ENCODE measurements around the gene KCNIP1.

DNA sequence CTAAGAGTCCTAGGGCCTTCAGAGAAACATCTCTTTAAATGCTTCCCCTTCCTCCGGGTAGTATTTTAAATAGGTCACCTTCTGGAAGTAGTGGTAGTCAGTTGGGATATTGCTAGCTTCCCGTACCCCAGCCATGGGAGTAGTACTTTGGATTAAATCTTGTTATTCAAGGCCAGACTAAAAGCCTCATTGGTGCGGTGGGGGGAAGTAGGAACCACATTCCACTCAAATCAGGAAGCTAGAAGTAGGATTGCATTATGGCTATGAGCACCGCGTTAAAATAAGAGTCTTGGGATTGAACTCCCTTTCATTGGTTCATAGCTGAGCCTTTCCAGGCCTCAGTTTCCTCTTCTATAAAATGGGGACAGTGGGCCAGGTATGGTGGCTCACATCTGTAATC is 6.7 kb downstream of the KCNIP1 start:
- TF ChIP-seq, protein P1, sequence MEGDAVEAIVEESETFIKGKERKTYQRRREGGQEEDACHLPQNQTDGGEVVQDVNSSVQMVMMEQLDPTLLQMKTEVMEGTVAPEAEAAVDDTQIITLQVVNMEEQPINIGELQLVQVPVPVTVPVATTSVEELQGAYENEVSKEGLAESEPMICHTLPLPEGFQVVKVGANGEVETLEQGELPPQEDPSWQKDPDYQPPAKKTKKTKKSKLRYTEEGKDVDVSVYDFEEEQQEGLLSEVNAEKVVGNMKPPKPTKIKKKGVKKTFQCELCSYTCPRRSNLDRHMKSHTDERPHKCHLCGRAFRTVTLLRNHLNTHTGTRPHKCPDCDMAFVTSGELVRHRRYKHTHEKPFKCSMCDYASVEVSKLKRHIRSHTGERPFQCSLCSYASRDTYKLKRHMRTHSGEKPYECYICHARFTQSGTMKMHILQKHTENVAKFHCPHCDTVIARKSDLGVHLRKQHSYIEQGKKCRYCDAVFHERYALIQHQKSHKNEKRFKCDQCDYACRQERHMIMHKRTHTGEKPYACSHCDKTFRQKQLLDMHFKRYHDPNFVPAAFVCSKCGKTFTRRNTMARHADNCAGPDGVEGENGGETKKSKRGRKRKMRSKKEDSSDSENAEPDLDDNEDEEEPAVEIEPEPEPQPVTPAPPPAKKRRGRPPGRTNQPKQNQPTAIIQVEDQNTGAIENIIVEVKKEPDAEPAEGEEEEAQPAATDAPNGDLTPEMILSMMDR (IDR thresholded peaks at IDR 0.05 in 8 of 11, conservative IDR thresholded peaks at IDR 0.05 in 3 of 11), result no peak
- TF ChIP-seq POLR2AphosphoS5 (IDR thresholded peaks at IDR 0.05), result no peak
